Measurements from ENCODE around the gene C11orf91.

DNA sequence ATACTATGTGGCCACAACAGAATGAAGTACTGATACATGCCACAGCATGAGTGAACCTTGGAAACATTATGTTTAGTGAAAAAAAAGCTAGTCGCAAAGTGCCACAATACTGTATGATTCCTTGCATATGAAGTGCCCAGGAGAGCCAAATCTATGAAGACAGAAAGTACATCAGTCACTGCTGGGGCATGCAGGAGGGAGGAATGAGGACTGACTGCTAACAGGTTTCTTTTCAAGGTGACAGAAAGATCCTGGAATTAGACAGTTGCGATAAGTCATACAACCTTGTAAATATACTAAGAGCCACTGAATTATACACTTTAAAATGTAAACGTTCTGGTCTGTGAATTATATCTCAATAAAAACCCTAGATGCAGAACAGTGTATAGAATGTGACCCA is 11.8 kb upstream of the C11orf91 start:
- TF ChIP-seq, protein P1, sequence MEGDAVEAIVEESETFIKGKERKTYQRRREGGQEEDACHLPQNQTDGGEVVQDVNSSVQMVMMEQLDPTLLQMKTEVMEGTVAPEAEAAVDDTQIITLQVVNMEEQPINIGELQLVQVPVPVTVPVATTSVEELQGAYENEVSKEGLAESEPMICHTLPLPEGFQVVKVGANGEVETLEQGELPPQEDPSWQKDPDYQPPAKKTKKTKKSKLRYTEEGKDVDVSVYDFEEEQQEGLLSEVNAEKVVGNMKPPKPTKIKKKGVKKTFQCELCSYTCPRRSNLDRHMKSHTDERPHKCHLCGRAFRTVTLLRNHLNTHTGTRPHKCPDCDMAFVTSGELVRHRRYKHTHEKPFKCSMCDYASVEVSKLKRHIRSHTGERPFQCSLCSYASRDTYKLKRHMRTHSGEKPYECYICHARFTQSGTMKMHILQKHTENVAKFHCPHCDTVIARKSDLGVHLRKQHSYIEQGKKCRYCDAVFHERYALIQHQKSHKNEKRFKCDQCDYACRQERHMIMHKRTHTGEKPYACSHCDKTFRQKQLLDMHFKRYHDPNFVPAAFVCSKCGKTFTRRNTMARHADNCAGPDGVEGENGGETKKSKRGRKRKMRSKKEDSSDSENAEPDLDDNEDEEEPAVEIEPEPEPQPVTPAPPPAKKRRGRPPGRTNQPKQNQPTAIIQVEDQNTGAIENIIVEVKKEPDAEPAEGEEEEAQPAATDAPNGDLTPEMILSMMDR (conservative IDR thresholded peaks at IDR 0.05 in 1 of 2, IDR thresholded peaks at IDR 0.05 in 1 of 2; ENCODE audit: low read depth in 1 of 2, low read length in 2 of 2), result no peak
- no peak for TF ChIP-seq EZH2 (IDR thresholded peaks at IDR 0.05; ENCODE audit: low read length, missing control alignments)

Data from fibroblast of lung (primary cell).